Stimulated activated naive B cell treated with anti-CD40 and anti-IgM and Interleukin-4, amounts not matched to agents 10 μg/mL and 1 μg/mL and 100 μg/mL, for 72 hours (primary cell): ENCODE measurements around the gene TMSB10.
"Not testable (repeated sequence)": the region's sequence is repeated elsewhere in the genome, so short reads cannot be mapped to it uniquely, and the experiment has no call there.

ENCODE experiments used
- ATAC-seq, 2 donors: fragments of 150-1000 bp; cut with Tn5 transposase; replicated peaks; 2 replicates each; pipeline ENCODE4 v1.10.0; 2021; ENCODE audit warnings: moderate library complexity in 1 of 2
- DNase-seq: peaks from one replicate; pipeline ENCODE4 v3.0.0; 2021
- H3K27ac Mint-ChIP-seq: one replicate; pipeline ENCODE4 v1.8.0; 2022; ENCODE audit warnings: mild to moderate bottlenecking, mixed read lengths
- H3K27me3 Mint-ChIP-seq, 2 donors: one replicate each; pipeline ENCODE4 v1.8.0; 2022; ENCODE audit warnings: mixed read lengths in 2 of 2
- H3K36me3 Mint-ChIP-seq, 2 donors: one replicate each; pipeline ENCODE4 v1.8.0; 2022; ENCODE audit warnings: mixed read lengths in 2 of 2, mild to moderate bottlenecking in 1 of 2
- H3K4me1 Mint-ChIP-seq, 2 donors: one replicate each; pipeline ENCODE4 v1.8.0; 2022; ENCODE audit warnings: mixed read lengths in 2 of 2, mild to moderate bottlenecking in 1 of 2
- H3K4me3 Mint-ChIP-seq, 2 donors: one replicate each; pipeline ENCODE4 v1.8.0; 2022; ENCODE audit warnings: mild to moderate bottlenecking in 2 of 2, mixed read lengths in 2 of 2, moderate library complexity in 1 of 2
- H3K9me3 Mint-ChIP-seq, 2 donors: one replicate each; pipeline ENCODE4 v1.8.0; 2022; ENCODE audit warnings: mixed read lengths in 2 of 2, mild to moderate bottlenecking in 1 of 2

The TMSB10 gene

DNA sequence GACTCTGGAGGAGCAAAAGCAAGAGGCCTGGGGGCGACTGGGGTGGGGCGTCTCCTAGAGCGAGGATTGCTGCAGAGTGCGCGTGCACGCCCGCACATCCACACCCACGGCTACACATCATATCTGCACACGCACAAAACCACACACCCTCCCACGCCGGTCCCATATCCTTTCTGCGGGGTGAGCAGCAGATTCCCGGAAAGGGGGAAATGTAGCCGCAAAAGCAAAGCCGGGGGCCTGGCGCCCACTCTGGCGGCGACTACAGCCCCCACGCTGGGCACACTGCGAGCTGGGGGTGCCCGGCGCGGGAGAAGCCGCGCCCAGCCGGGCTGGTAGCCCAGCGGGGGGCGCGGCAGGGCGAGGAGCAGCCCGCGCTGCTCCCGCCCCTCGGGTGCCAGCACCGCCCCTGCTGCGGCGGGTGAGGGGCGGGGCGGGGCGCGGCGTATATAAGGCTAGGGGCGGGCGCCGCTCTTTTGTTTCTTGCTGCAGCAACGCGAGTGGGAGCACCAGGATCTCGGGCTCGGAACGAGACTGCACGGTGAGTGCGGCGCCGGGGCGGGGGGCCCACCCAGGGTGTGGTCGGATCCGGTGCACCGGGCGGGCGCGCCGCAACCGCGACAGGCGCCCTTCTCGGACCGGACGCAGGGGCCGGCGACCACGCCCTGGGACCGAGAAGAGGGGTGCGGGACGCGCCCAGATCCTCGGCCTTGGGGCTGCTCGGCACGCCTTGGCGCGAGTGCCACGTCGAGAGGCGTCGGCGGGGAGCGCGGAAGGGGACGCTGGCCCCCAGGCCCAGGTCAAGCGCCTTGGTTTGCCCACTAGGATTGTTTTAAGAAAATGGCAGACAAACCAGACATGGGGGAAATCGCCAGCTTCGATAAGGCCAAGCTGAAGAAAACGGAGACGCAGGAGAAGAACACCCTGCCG lies at the start of gene TMSB10:
TMSB10 (plus strand) TSS at position 476 of the 927 bp plus-strand sequence.
- ATAC-seq = peak; percentile 67 to 82
- Mint-ChIP-seq H3K36me3 (peaks cover 28 to 32% of the 10 kb centered on the region in 2 donors), H3K9me3 (peaks cover 11% of the 10 kb centered on the region in 2 donors)

DNA sequence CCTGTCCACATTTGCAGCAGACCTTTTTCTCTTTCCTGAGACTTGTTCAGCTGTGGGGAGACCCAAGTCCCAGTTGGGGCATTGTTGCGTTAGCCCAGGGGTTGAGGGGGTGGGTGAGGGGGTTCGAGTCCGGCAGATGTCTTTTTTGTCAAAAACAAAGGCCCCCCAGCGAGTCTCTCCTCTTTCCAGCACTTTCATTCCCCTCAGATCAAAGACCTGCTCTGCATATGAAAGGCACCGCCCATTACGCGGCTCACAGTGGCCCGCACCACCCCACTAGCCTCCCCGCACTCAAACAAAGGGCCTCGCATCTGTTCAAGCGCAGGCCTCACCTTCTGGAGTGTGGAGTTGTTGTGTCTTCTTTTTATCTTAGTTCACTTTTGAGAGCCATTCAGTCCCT lies 49.7 kb upstream of the TMSB10 start:
- H3K27me3 Mint-ChIP-seq = no peaks in the 10 kb centered on the region
- peaks cover 12 to 33% of the 10 kb centered on the region in 2 donors for H3K4me1 Mint-ChIP-seq
- ATAC-seq (no peak), DNase-seq (no peak)
- H3K9me3 Mint-ChIP-seq = peaks cover 3 to 13% of the 10 kb centered on the region in 2 donors
- H3K36me3 Mint-ChIP-seq = peaks cover 22 to 26% of the 10 kb centered on the region in 2 donors
- H3K27ac Mint-ChIP-seq = peak overlapping the region; percentile 60
- no peak overlapping the region for H3K4me3 Mint-ChIP-seq

More for the DNA sequence above, at the start of gene TMSB10:
- Mint-ChIP-seq H3K27ac (peak within 1 kb of the TSS; percentile 95), H3K4me1 (peaks cover 40 to 72% of the 10 kb centered on the region in 2 donors), H3K27me3 (no peaks in the 10 kb centered on the region), H3K4me3 (peak within 1 kb of the TSS; percentile 95 to 97)
- DNase-seq = peak; percentile 82

DNA sequence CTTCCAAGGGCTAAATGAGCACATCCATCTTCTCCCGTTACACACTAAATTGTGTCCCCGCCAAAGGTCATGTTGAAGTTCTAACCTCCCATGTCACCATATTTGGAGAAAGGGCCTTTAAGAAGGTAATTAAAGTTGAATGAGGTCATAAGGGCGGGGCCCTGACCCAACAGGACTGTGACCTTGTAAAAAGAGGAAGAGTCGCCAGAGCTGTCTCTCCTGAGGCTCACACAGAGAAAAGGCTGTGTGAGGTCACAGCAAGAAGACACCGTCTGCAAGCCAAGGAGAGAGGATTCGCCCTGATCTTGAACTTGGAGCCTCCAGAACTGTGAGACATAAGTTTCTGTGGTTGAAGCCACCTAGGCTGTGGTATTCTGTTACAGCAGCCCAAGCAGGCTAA lies 48.7 kb upstream of the TMSB10 start:
- DNase-seq (peak; percentile 13), ATAC-seq (peak; percentile 98 to 99)
- Mint-ChIP-seq H3K27ac (peak overlapping the region; percentile 47), H3K4me3 (no peak overlapping the region), H3K36me3 (peaks cover 19 to 26% of the 10 kb centered on the region in 2 donors), H3K9me3 (peaks cover 3 to 13% of the 10 kb centered on the region in 2 donors), H3K27me3 (no peaks in the 10 kb centered on the region), H3K4me1 (peaks cover 12 to 28% of the 10 kb centered on the region in 2 donors)

DNA sequence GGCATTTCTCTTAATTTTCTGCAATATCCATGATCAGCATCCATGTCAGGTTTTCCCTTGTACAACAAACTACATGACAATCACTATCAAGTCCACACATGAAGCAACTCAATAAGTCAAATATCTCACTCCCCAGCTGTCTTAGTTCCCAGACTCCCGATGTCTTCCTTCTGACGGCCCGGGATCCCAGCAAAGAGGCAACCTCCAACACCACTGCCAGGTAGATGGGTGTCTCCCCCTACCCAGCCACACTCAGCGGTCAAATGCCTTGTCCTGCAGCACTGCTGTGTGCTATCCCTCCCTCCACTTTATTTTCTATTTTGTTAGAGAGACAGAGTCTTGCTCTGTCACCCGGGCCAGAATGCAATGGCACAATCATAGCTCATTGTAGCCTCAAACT lies 47.9 kb upstream of the TMSB10 start:
- Mint-ChIP-seq H3K4me3 (no peak overlapping the region), H3K4me1 (peaks cover 12 to 28% of the 10 kb centered on the region in 2 donors), H3K9me3 (peaks cover 3 to 8% of the 10 kb centered on the region in 2 donors), H3K27me3 (no peaks in the 10 kb centered on the region), H3K27ac (no peak overlapping the region), H3K36me3 (peaks cover 12 to 18% of the 10 kb centered on the region in 2 donors)
- ATAC-seq (no peak), DNase-seq (no peak)

DNA sequence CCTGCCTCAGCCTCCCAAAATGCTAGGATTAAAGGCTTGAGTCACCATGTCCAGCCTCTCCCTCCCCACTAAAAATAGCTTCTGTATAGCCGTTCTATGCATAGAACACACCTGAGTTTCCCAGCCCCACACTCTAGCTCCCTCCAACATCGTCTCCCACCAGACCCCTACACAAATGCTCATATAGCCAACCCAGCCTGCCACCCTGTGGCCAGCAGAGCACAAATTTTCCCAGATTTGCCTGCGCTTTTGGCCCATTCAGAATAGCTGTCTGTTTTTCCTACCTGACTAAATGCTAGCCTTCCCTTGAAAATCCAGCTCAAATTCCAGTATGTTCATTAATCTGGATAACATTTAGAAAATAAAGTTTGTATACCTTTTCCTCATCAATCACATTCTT lies 47.3 kb upstream of the TMSB10 start:
- H3K36me3 Mint-ChIP-seq = peaks cover 7 to 12% of the 10 kb centered on the region in 2 donors
- H3K27ac Mint-ChIP-seq = no peak overlapping the region
- ATAC-seq (no peak), DNase-seq (no peak)
- H3K4me3 Mint-ChIP-seq = no peak overlapping the region
- peaks cover 3 to 5% of the 10 kb centered on the region in 2 donors for H3K9me3 Mint-ChIP-seq
- no peaks in the 10 kb centered on the region for H3K27me3 Mint-ChIP-seq
- peaks cover 12 to 28% of the 10 kb centered on the region in 2 donors for H3K4me1 Mint-ChIP-seq

DNA sequence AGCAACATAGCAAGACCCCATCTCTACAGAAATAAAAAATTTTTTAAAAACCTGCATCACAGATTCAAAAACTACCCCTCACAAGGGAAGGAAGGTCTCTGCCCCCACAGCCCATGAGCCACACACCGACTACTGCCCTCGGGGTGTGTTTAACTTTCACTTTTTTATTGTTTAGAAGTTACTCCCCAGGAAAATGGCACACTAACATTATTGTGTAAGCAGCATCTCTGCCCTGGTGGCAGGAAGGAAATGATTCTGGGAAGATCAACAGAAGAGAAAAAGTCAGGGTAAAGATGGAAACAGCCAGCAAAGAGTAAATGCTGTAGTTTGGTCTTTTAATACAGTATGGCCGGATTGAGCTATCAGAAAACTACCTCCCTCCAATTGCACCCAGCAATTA lies 46.5 kb upstream of the TMSB10 start:
- Mint-ChIP-seq H3K27me3 (no peaks in the 10 kb centered on the region), H3K9me3 (peaks cover 2 to 3% of the 10 kb centered on the region in 2 donors), H3K4me1 (peaks cover 12 to 28% of the 10 kb centered on the region in 2 donors), H3K36me3 (peaks cover 4 to 9% of the 10 kb centered on the region in 2 donors), H3K4me3 (no peak overlapping the region), H3K27ac (no peak overlapping the region)
- ATAC-seq = no peak
- no peak for DNase-seq

DNA sequence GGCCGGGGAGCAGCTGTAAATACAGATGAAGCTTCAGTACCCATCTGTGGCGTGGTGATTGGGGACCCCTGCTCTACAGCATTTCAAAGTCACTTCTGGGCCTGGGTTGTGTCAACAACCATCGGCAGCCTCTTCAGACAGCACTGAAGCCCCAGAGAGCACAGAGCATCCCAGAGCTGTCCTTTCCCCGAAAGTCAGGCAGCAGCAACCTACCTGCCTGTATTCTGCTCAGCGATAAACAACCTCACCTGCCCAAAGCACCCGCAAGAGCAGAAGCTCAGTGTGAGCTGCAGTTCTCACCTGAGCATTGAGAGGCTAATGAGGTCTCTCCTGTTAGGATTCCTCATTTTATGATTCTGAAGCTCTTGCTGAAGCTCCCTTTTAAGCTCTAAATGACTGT lies 43.9 kb upstream of the TMSB10 start:
- no peak for DNase-seq
- H3K9me3 Mint-ChIP-seq = peaks cover 1 to 2% of the 10 kb centered on the region in 2 donors
- no peaks in the 10 kb centered on the region for H3K27me3 Mint-ChIP-seq
- no peak overlapping the region for H3K4me3 Mint-ChIP-seq
- ATAC-seq = no peak
- peaks cover 3% of the 10 kb centered on the region in 2 donors for H3K36me3 Mint-ChIP-seq
- H3K4me1 Mint-ChIP-seq = peaks cover 18 to 40% of the 10 kb centered on the region in 2 donors
- no peak overlapping the region for H3K27ac Mint-ChIP-seq

DNA sequence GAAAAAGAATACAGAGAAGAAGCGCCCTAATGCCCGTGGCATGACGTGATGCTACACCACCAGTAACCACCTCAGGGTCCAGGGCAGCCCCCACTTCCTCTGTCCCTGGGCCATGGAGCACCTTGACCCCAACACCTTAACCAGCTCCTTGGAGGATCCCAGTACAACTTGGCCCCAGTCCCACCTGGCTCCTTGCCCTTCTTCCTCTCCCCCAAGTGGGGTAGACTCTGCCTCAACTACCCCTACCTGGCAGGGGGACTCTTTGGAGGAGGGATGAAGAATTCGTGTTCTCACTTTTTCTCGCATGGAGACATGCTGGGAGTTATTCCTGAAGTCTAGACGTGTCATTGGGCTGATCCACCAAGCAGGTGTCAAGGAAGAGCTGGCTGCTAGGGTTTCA lies 43.5 kb upstream of the TMSB10 start:
- no peak overlapping the region for H3K27ac Mint-ChIP-seq

DNA sequence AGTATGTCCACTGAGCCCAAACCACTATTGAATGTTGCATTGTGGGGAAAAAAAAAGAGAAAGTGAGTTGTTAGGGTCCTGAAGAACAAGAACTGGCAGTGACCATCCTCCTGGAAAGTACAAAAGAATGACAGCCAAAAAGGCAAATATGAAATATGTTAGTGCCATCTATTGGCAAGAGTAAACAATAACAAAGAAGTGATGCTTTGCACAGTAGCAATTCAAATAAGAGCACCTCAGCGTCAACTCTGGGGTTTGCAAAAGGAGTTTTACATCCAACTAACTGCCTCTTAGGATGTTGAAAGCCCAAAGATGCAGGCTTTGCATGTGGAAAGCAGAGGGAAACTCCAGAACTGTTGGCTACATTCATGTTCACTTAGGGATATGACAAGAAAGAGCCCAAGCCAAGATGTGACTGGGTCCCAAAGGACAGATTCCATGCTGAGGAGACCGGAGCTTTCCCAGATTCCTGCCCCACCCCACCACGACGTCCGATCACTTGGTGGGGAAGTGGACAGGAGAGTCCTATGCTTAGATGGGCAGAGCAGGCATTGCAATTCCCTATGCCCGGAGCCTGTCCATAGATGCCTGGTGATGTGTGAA lies 40.2 kb upstream of the TMSB10 start:
- DNase-seq (no peak), ATAC-seq (peak; percentile 68 to 75)
- peaks cover 7 to 19% of the 10 kb centered on the region in 2 donors for H3K4me1 Mint-ChIP-seq
- peaks cover 4% of the 10 kb centered on the region in 2 donors for H3K36me3 Mint-ChIP-seq
- H3K4me3 Mint-ChIP-seq = no peak overlapping the region
- no peaks in the 10 kb centered on the region for H3K9me3 Mint-ChIP-seq
- peaks cover 0 to under 1% of the 10 kb centered on the region in 2 donors for H3K27me3 Mint-ChIP-seq
- no peak overlapping the region for H3K27ac Mint-ChIP-seq

More for the DNA sequence above, 43.5 kb upstream of the TMSB10 start:
- peaks cover 14 to 35% of the 10 kb centered on the region in 2 donors for H3K4me1 Mint-ChIP-seq
- H3K4me3 Mint-ChIP-seq = no peak overlapping the region
- no peaks in the 10 kb centered on the region for H3K9me3 Mint-ChIP-seq
- DNase-seq (no peak), ATAC-seq (no peak)
- peaks cover 0 to 1% of the 10 kb centered on the region in 2 donors for H3K36me3 Mint-ChIP-seq
- no peaks in the 10 kb centered on the region for H3K27me3 Mint-ChIP-seq

DNA sequence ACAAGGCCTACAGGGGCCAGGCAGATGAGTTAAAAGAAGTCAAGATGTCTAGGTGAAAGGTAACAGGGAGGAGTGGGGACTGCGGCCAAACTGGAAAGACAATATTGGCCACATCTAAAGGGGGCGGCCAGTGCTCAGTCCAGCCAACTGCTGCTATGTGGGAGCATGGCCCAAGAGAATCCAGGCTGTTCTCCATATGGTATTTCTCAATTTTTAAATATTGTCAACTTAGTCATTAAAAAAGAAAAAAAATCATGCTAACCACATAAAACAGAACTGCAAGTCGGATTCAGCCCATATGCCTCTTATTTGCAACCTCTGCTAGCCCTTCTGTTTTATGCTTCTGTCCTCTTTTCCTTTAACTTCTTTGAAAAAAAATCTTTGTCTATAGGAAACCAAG lies 39.3 kb upstream of the TMSB10 start:
- DNase-seq (no peak), ATAC-seq (no peak)
- Mint-ChIP-seq H3K27ac (no peak overlapping the region), H3K27me3 (peaks cover 0 to 5% of the 10 kb centered on the region in 2 donors), H3K4me1 (peaks cover 10 to 23% of the 10 kb centered on the region in 2 donors), H3K36me3 (peaks cover 7 to 8% of the 10 kb centered on the region in 2 donors), H3K4me3 (no peak overlapping the region), H3K9me3 (no peaks in the 10 kb centered on the region)

DNA sequence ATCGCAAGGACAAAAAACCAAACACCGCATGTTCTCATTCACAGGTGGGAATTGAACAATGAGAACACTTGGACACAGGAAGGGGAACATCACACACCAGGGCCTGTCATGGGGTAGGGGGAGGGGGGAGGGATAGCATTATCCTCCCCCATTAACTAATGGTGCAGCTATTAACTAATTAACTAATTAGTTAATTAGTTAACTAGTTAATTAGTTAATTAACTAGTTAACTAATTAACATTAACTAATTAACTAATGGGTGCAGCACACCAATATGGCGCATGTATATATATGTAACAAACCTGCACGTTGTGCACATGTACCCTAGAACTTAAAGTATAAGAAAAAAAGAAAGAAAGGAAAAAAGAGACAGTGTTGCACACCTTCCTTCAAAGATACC lies 37.1 kb upstream of the TMSB10 start:
- not testable (repeated sequence) for H3K9me3 Mint-ChIP-seq, H3K27me3 Mint-ChIP-seq, ATAC-seq, H3K27ac Mint-ChIP-seq, H3K36me3 Mint-ChIP-seq, H3K4me3 Mint-ChIP-seq, DNase-seq
- H3K4me1 Mint-ChIP-seq = peaks cover 10 to 23% of the 10 kb centered on the region in 2 donors

DNA sequence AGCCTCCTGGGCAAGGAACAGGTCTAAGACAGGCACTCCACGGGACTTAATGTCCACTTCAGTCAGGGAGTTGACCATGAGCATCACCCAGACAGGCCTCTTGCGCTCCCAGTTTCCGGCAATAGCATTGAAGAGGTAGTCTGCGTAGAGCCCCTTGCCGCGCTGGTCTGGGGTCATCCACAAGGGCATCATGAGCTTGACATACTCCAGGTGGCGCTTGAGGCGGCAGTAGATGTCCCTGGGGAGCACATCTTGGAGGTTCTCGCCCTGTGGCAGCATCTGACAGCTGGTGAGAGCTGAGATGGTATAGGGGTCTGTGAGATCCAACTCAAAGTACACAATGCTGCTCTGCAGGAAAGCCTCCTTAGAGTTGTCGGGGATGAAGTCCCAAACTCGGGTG lies 35.1 kb upstream of the TMSB10 start:
- Mint-ChIP-seq H3K4me1 (peaks cover 10 to 23% of the 10 kb centered on the region in 2 donors), H3K27ac (no peak overlapping the region), H3K27me3 (peaks cover 0 to 5% of the 10 kb centered on the region in 2 donors), H3K4me3 (no peak overlapping the region), H3K36me3 (peaks cover 10 to 15% of the 10 kb centered on the region in 2 donors), H3K9me3 (no peaks in the 10 kb centered on the region)
- ATAC-seq = no peak
- no peak for DNase-seq

DNA sequence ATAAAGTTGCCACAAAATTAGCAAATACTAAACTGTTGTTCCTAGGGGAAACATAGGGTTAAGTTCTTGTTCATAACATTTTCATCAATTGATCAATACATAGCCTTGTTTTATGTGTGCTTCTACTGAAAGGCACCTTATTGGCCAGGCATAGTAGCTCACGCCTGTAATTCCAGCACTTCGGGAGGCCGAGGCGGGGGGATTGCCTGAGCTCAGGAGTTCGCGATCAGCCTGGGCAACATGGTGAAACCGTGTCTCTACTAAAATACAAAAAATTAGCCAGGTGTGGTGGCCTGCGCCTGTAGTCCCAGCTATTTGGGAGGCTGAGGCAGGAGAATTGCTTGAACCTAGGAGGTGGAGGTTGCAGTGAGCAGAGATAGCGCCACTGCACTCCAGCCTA lies 32.8 kb upstream of the TMSB10 start:
- H3K4me3 Mint-ChIP-seq, H3K9me3 Mint-ChIP-seq, DNase-seq, ATAC-seq, H3K27ac Mint-ChIP-seq, H3K27me3 Mint-ChIP-seq: not testable (repeated sequence)
- Mint-ChIP-seq H3K36me3 (peaks cover 10 to 16% of the 10 kb centered on the region in 2 donors), H3K4me1 (peaks cover 12 to 19% of the 10 kb centered on the region in 2 donors)

DNA sequence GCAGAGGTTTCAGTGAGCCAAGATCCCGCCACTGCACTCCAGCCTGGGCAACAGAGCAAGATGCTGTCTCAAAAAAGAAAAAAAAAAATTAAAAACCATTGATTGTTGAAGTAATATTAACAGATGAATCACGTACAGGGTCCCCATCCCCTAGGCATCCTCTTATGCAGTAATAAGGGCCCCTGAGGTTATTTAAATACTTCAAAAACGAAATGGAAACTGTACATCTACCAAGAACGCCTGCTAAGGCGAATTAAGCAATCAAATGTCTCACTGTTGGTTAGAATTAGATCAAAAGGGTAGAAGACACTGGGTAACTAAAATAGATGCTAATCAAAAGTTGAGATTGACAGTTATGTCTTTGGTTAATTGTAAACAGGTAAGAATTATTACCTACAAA lies 32.1 kb upstream of the TMSB10 start:
- ATAC-seq = no peak
- Mint-ChIP-seq H3K9me3 (no peaks in the 10 kb centered on the region), H3K27me3 (peaks cover 3 to 5% of the 10 kb centered on the region in 2 donors), H3K27ac (no peak overlapping the region), H3K4me1 (peaks cover 15 to 25% of the 10 kb centered on the region in 2 donors), H3K4me3 (no peak overlapping the region), H3K36me3 (peaks cover 10 to 16% of the 10 kb centered on the region in 2 donors)
- DNase-seq = no peak
